Measurements from ENCODE around the gene ACTR2. TPM values are rescaled to one million over a fixed set of nuclear protein-coding genes. Genes with fewer than 3 reads are reported as not detected.

Gene ACTR2
- total RNA-seq, 1 experiment from 2014 or later: 160 TPM

- ChIA-PET CTCF (interaction anchor here (0.6 to 1.7 kb wide), 3 partner anchors 7 to 223 kb away, joined by 4 read pairs; no protein-coding TSS in a partner anchor), POLR2A (no interaction called here)
- no peak overlapping the region for H3K27ac Mint-ChIP-seq
- TF ChIP-seq ZNF263 (CRISPR knock-in tag; IDR thresholded peaks at IDR 0.05; ENCODE audit: low read depth) (no peak), USF2 (CRISPR knock-in tag; IDR thresholded peaks at IDR 0.05) (no peak), MAX (CRISPR knock-in tag; IDR thresholded peaks at IDR 0.05) (no peak), CREM (CRISPR knock-in tag; IDR thresholded peaks at IDR 0.05) (no peak), SOX15 (CRISPR knock-in tag; IDR thresholded peaks at IDR 0.05) (no peak), TP53 (CRISPR knock-in tag; IDR thresholded peaks at IDR 0.05) (no peak), MXD4 (CRISPR knock-in tag; IDR thresholded peaks at IDR 0.05; ENCODE audit: borderline replicate concordance) (no peak), ATF1 (CRISPR knock-in tag; IDR thresholded peaks at IDR 0.05) (no peak), ZNF512 (CRISPR knock-in tag; IDR thresholded peaks at IDR 0.05; ENCODE audit: borderline replicate concordance) (no peak), GTF2I (CRISPR knock-in tag; conservative IDR thresholded peaks at IDR 0.05) (no peak), EMX1 (CRISPR knock-in tag; IDR thresholded peaks at IDR 0.05) (no peak), E2F1 (CRISPR knock-in tag; IDR thresholded peaks at IDR 0.05) (no peak), PREB (CRISPR knock-in tag; IDR thresholded peaks at IDR 0.05; ENCODE audit: borderline replicate concordance) (no peak), CREB1 (CRISPR knock-in tag; IDR thresholded peaks at IDR 0.05) (no peak), ELF4 (CRISPR knock-in tag; IDR thresholded peaks at IDR 0.05; ENCODE audit: low read depth) (no peak), NFATC4 (CRISPR knock-in tag; IDR thresholded peaks at IDR 0.05) (no peak), RORB (CRISPR knock-in tag; IDR thresholded peaks at IDR 0.05) (no peak)
- no peaks in the 10 kb centered on the region for H3K36me3 Mint-ChIP-seq
- H3K4me1 Mint-ChIP-seq: peaks cover 20% of the 10 kb centered on the region
- ATAC-seq: no peak
- no peaks in the 10 kb centered on the region for H3K9me3 Mint-ChIP-seq
- DNase-seq (ENCODE audit: low spot score): no peak
- H3K27me3 Mint-ChIP-seq (ENCODE audit: low read depth): peaks cover 6% of the 10 kb centered on the region; the same call in 1 of the 2 replicates
- no peak overlapping the region for H3K4me3 Mint-ChIP-seq
These were observed 72.6 kb downstream of the ACTR2 start for GRCh38 chr2:65300134-65300760.

GRCh38 chr2:65300761-65301711 is 73.4 kb downstream of the ACTR2 start:
- Mint-ChIP-seq H3K4me1 (peaks cover 20% of the 10 kb centered on the region), H3K27me3 (ENCODE audit: low read depth) (peaks cover 6% of the 10 kb centered on the region; the same call in 1 of the 2 replicates), H3K27ac (no peak overlapping the region), H3K36me3 (no peaks in the 10 kb centered on the region), H3K4me3 (no peak overlapping the region), H3K9me3 (no peaks in the 10 kb centered on the region)
- ATAC-seq: peak; percentile 65
- TF ChIP-seq GABPB1 (CRISPR knock-in tag; IDR thresholded peaks at IDR 0.05): peak; percentile 72; the same call in 1 of the 2 replicates
- no peak for TF ChIP-seq E2F5 (CRISPR knock-in tag; IDR thresholded peaks at IDR 0.05)
- POLR2A ChIA-PET: no interaction called here
- CTCF ChIA-PET: interaction anchor here (0.6 to 1.7 kb wide), 5 partner anchors 8 to 224 kb away, joined by 4 read pairs; no protein-coding TSS in a partner anchor
- DNase-seq (ENCODE audit: low spot score): peak; percentile 21

All from WTC11 (cell line).